Dendritic cell treated with granulocyte-macrophage colony-stimulating factor and Interleukin-4, amounts not matched to agents 40 ng/mL and 50 ng/mL, for 4 days (primary cell): Measurements from ENCODE around the gene RAB11A.

Source experiments
- H3K27ac Mint-ChIP-seq: one replicate; pipeline ENCODE4 v1.8.0; 2022; ENCODE audit warnings: mild to moderate bottlenecking, mixed read lengths
- H3K27me3 Mint-ChIP-seq: one replicate; pipeline ENCODE4 v1.8.0; 2022; ENCODE audit warnings: mild to moderate bottlenecking, mixed read lengths
- H3K36me3 Mint-ChIP-seq: one replicate; pipeline ENCODE4 v1.8.0; 2022; ENCODE audit warnings: low read depth, mixed read lengths
- H3K4me1 Mint-ChIP-seq: one replicate; pipeline ENCODE4 v1.8.0; 2022; ENCODE audit warnings: low read depth, mixed read lengths
- H3K4me3 Mint-ChIP-seq: one replicate; pipeline ENCODE4 v1.8.0; 2022; ENCODE audit warnings: mild to moderate bottlenecking, moderate library complexity, mixed read lengths
- H3K9me3 Mint-ChIP-seq: one replicate; pipeline ENCODE4 v1.8.0; 2022; ENCODE audit warnings: mixed read lengths
- intact Hi-C: fragments of 100-400 bp; cut with micrococcal nuclease; formaldehyde crosslinking; loops from one replicate; pipeline ENCODE4 v1.15.0; 2022

Gene RAB11A

GRCh38 chr15:65920825-65921309 lies 51.6 kb downstream of the RAB11A start:
- H3K4me3 Mint-ChIP-seq, result no peak overlapping the region
- no peaks in the 10 kb centered on the region for H3K27me3 Mint-ChIP-seq
- H3K4me1 Mint-ChIP-seq, result peaks cover 5% of the 10 kb centered on the region
- H3K27ac Mint-ChIP-seq, result no peak overlapping the region
- no peaks in the 10 kb centered on the region for H3K9me3 Mint-ChIP-seq
- intact Hi-C loops, result no loop called here
- H3K36me3 Mint-ChIP-seq, result peaks cover 12% of the 10 kb centered on the region

GRCh38 chr15:65921780-65922179 lies 52.5 kb downstream of the RAB11A start:
- Mint-ChIP-seq H3K27me3 (no peaks in the 10 kb centered on the region), H3K36me3 (peaks cover 8% of the 10 kb centered on the region), H3K27ac (no peak overlapping the region), H3K9me3 (no peaks in the 10 kb centered on the region), H3K4me1 (peaks cover 2% of the 10 kb centered on the region), H3K4me3 (no peak overlapping the region)
- intact Hi-C loops, result no loop called here

- Mint-ChIP-seq H3K4me1 (no peaks in the 10 kb centered on the region), H3K27me3 (no peaks in the 10 kb centered on the region), H3K36me3 (peaks cover 8% of the 10 kb centered on the region), H3K4me3 (no peak overlapping the region), H3K27ac (no peak overlapping the region), H3K9me3 (no peaks in the 10 kb centered on the region)
- intact Hi-C loops, result no loop called here
Observed at GRCh38 chr15:65922621-65923020, 53.3 kb downstream of the RAB11A start.

- H3K36me3 Mint-ChIP-seq, result peaks cover 7% of the 10 kb centered on the region
- H3K4me3 Mint-ChIP-seq, result no peak overlapping the region
- no peaks in the 10 kb centered on the region for H3K9me3 Mint-ChIP-seq
- H3K27me3 Mint-ChIP-seq, result no peaks in the 10 kb centered on the region
- no peaks in the 10 kb centered on the region for H3K4me1 Mint-ChIP-seq
- H3K27ac Mint-ChIP-seq, result no peak overlapping the region
- intact Hi-C loops, result no loop called here
Observed at GRCh38 chr15:65923264-65923663, 54.0 kb downstream of the RAB11A start.

- no peaks in the 10 kb centered on the region for H3K9me3 Mint-ChIP-seq
- H3K27ac Mint-ChIP-seq, result no peak overlapping the region
- H3K36me3 Mint-ChIP-seq, result no peaks in the 10 kb centered on the region
- intact Hi-C loops, result no loop called here
- no peak overlapping the region for H3K4me3 Mint-ChIP-seq
- H3K27me3 Mint-ChIP-seq, result no peaks in the 10 kb centered on the region
- no peaks in the 10 kb centered on the region for H3K4me1 Mint-ChIP-seq
Observed at GRCh38 chr15:65924004-65924403, 54.7 kb downstream of the RAB11A start.

- no peaks in the 10 kb centered on the region for H3K27me3 Mint-ChIP-seq
- intact Hi-C loops, result no loop called here
Observed at GRCh38 chr15:65925338-65925737, 56.0 kb downstream of the RAB11A start.

GRCh38 chr15:65926459-65926858 lies 57.2 kb downstream of the RAB11A start:
- H3K9me3 Mint-ChIP-seq, result no peaks in the 10 kb centered on the region
- H3K27me3 Mint-ChIP-seq, result no peaks in the 10 kb centered on the region
- H3K4me1 Mint-ChIP-seq, result no peaks in the 10 kb centered on the region
- no peaks in the 10 kb centered on the region for H3K36me3 Mint-ChIP-seq
- no peak overlapping the region for H3K27ac Mint-ChIP-seq
- intact Hi-C loops, result no loop called here
- no peak overlapping the region for H3K4me3 Mint-ChIP-seq

More at GRCh38 chr15:65925338-65925737, 56.0 kb downstream of the RAB11A start:
- Mint-ChIP-seq H3K27ac (no peak overlapping the region), H3K4me1 (no peaks in the 10 kb centered on the region), H3K9me3 (no peaks in the 10 kb centered on the region), H3K4me3 (no peak overlapping the region), H3K36me3 (no peaks in the 10 kb centered on the region)

GRCh38 chr15:65926899-65927298 lies 57.6 kb downstream of the RAB11A start:
- H3K9me3 Mint-ChIP-seq, result no peaks in the 10 kb centered on the region
- no peak overlapping the region for H3K4me3 Mint-ChIP-seq
- no peaks in the 10 kb centered on the region for H3K27me3 Mint-ChIP-seq
- no peak overlapping the region for H3K27ac Mint-ChIP-seq
- H3K4me1 Mint-ChIP-seq, result no peaks in the 10 kb centered on the region
- no peaks in the 10 kb centered on the region for H3K36me3 Mint-ChIP-seq
- intact Hi-C loops, result no loop called here

GRCh38 chr15:65927545-65927944 lies 58.3 kb downstream of the RAB11A start:
- H3K27ac Mint-ChIP-seq, result no peak overlapping the region
- intact Hi-C loops, result no loop called here

GRCh38 chr15:65929573-65929972 lies 60.3 kb downstream of the RAB11A start:
- Mint-ChIP-seq H3K9me3 (no peaks in the 10 kb centered on the region), H3K27ac (no peak overlapping the region), H3K27me3 (no peaks in the 10 kb centered on the region), H3K4me1 (no peaks in the 10 kb centered on the region), H3K4me3 (no peak overlapping the region), H3K36me3 (no peaks in the 10 kb centered on the region)
- intact Hi-C loops, result no loop called here

More at GRCh38 chr15:65927545-65927944, 58.3 kb downstream of the RAB11A start:
- Mint-ChIP-seq H3K36me3 (no peaks in the 10 kb centered on the region), H3K4me3 (no peak overlapping the region), H3K9me3 (no peaks in the 10 kb centered on the region), H3K4me1 (no peaks in the 10 kb centered on the region), H3K27me3 (no peaks in the 10 kb centered on the region)

- intact Hi-C loops, result no loop called here
- H3K4me1 Mint-ChIP-seq, result no peaks in the 10 kb centered on the region
- H3K27ac Mint-ChIP-seq, result no peak overlapping the region
- no peaks in the 10 kb centered on the region for H3K9me3 Mint-ChIP-seq
- H3K27me3 Mint-ChIP-seq, result no peaks in the 10 kb centered on the region
- H3K36me3 Mint-ChIP-seq, result no peaks in the 10 kb centered on the region
- H3K4me3 Mint-ChIP-seq, result no peak overlapping the region
Observed at GRCh38 chr15:65930134-65930533, 60.8 kb downstream of the RAB11A start.

GRCh38 chr15:65931221-65931620 lies 61.9 kb downstream of the RAB11A start:
- H3K9me3 Mint-ChIP-seq, result no peaks in the 10 kb centered on the region
- no peaks in the 10 kb centered on the region for H3K27me3 Mint-ChIP-seq
- no peak overlapping the region for H3K4me3 Mint-ChIP-seq
- H3K4me1 Mint-ChIP-seq, result no peaks in the 10 kb centered on the region
- no peaks in the 10 kb centered on the region for H3K36me3 Mint-ChIP-seq
- intact Hi-C loops, result no loop called here
- H3K27ac Mint-ChIP-seq, result no peak overlapping the region

- no peak overlapping the region for H3K4me3 Mint-ChIP-seq
- no peak overlapping the region for H3K27ac Mint-ChIP-seq
- H3K36me3 Mint-ChIP-seq, result no peaks in the 10 kb centered on the region
- H3K4me1 Mint-ChIP-seq, result no peaks in the 10 kb centered on the region
- no peaks in the 10 kb centered on the region for H3K27me3 Mint-ChIP-seq
- H3K9me3 Mint-ChIP-seq, result no peaks in the 10 kb centered on the region
- intact Hi-C loops, result no loop called here
Observed at GRCh38 chr15:65935391-65935790, 66.1 kb downstream of the RAB11A start.

- H3K9me3 Mint-ChIP-seq, result no peaks in the 10 kb centered on the region
- no peak overlapping the region for H3K4me3 Mint-ChIP-seq
- H3K4me1 Mint-ChIP-seq, result no peaks in the 10 kb centered on the region
- no peaks in the 10 kb centered on the region for H3K36me3 Mint-ChIP-seq
- intact Hi-C loops, result no loop called here
- no peak overlapping the region for H3K27ac Mint-ChIP-seq
- no peaks in the 10 kb centered on the region for H3K27me3 Mint-ChIP-seq
Observed at GRCh38 chr15:65936282-65936681, 67.0 kb downstream of the RAB11A start.

- Mint-ChIP-seq H3K36me3 (no peaks in the 10 kb centered on the region), H3K4me3 (no peak overlapping the region), H3K9me3 (no peaks in the 10 kb centered on the region), H3K27ac (no peak overlapping the region), H3K4me1 (no peaks in the 10 kb centered on the region), H3K27me3 (no peaks in the 10 kb centered on the region)
- intact Hi-C loops, result no loop called here
Observed at GRCh38 chr15:65937054-65937453, 67.8 kb downstream of the RAB11A start.
